Measurements from ENCODE around the gene CCDC47. TPM values are rescaled to one million over a fixed set of nuclear protein-coding genes. Genes with fewer than 3 reads are reported as not detected.

CCDC47 gene
- total RNA-seq, 1 donor = 77.1 TPM

DNA sequence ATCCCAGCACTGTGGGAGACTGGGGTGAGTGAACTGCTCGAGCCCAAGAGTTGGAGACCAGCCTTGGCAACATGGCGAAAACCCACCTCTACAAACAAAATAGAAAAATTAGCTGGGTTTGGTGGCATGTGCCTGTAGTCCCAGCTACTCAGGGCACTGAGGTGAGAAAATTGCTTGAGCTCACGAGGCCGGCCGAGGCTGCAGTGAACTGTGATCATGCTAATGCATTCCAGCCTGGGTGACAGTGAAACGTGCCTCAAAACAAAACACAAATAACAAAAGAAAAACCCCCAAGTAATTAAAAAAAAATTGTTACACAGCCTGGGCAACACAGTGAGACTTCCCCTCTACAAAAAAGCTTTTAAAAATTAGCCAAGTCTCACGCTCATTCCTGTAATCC, 5.0 kb downstream of the CCDC47 start:
- no peak for DNase-seq (ENCODE audit: insufficient read length, low spot score, missing footprints)

DNA sequence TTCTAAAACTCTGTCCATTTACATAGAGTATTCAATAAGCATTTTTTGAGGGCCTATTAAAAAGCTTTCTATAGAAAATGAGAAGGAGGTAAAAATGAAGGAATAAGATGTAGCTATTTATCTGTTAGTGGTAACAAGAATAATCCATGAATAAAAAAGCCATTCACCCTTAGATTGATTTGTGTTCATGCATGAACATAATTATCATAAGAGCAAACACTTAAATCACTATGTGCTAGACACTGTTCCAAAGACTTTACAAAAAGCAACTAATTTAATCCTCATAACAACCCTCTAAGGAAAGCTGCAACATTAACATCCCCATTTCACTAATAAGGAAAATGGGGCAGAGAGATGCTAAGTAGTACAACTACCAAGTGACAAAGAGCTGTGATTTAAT, 6.6 kb downstream of the CCDC47 start:
- no peaks in the 10 kb centered on the region for H3K9me3 ChIP-seq (ENCODE audit: low read depth, low read length)
- TF ChIP-seq, protein P1, sequence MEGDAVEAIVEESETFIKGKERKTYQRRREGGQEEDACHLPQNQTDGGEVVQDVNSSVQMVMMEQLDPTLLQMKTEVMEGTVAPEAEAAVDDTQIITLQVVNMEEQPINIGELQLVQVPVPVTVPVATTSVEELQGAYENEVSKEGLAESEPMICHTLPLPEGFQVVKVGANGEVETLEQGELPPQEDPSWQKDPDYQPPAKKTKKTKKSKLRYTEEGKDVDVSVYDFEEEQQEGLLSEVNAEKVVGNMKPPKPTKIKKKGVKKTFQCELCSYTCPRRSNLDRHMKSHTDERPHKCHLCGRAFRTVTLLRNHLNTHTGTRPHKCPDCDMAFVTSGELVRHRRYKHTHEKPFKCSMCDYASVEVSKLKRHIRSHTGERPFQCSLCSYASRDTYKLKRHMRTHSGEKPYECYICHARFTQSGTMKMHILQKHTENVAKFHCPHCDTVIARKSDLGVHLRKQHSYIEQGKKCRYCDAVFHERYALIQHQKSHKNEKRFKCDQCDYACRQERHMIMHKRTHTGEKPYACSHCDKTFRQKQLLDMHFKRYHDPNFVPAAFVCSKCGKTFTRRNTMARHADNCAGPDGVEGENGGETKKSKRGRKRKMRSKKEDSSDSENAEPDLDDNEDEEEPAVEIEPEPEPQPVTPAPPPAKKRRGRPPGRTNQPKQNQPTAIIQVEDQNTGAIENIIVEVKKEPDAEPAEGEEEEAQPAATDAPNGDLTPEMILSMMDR (IDR thresholded peaks at IDR 0.05; ENCODE audit: extremely low read depth, low read depth, low read length) = no peak
- H3K4me3 ChIP-seq (ENCODE audit: insufficient read depth, low read length) = no peak overlapping the region
- peaks cover 83% of the 10 kb centered on the region for H3K79me2 ChIP-seq (ENCODE audit: insufficient read depth, low read length)
- H4K20me1 ChIP-seq (ENCODE audit: insufficient read depth, low read length) = peaks cover 25% of the 10 kb centered on the region
- H3K27ac ChIP-seq (ENCODE audit: low read depth, low read length) = no peak overlapping the region
- H2AFZ ChIP-seq (ENCODE audit: low read length) = no peak overlapping the region
- DNase-seq (ENCODE audit: insufficient read length, low spot score, missing footprints) = no peak
- H3K27me3 ChIP-seq (ENCODE audit: insufficient read depth, low read length) = no peaks in the 10 kb centered on the region
- no peaks in the 10 kb centered on the region for H3K4me1 ChIP-seq (ENCODE audit: insufficient read depth, low read length)
- H3K4me2 ChIP-seq (ENCODE audit: insufficient read depth, low read length) = no peak overlapping the region
- H3K36me3 ChIP-seq (ENCODE audit: insufficient read depth, low read length) = peaks cover 36% of the 10 kb centered on the region

More for the DNA sequence above, 5.0 kb downstream of the CCDC47 start:
- no peak overlapping the region for H3K4me2 ChIP-seq (ENCODE audit: insufficient read depth, low read length)
- no peaks in the 10 kb centered on the region for H3K27me3 ChIP-seq (ENCODE audit: insufficient read depth, low read length)
- H3K27ac ChIP-seq (ENCODE audit: low read depth, low read length) = no peak overlapping the region
- TF ChIP-seq, protein P1 (IDR thresholded peaks at IDR 0.05; ENCODE audit: extremely low read depth, low read depth, low read length) = no peak
- peaks cover 24% of the 10 kb centered on the region for H3K36me3 ChIP-seq (ENCODE audit: insufficient read depth, low read length)
- H2AFZ ChIP-seq (ENCODE audit: low read length) = no peak overlapping the region
- no peaks in the 10 kb centered on the region for H3K9me3 ChIP-seq (ENCODE audit: low read depth, low read length)
- no peak overlapping the region for H3K4me3 ChIP-seq (ENCODE audit: insufficient read depth, low read length)
- H3K4me1 ChIP-seq (ENCODE audit: insufficient read depth, low read length) = peaks cover 4% of the 10 kb centered on the region
- peaks cover 28% of the 10 kb centered on the region for H4K20me1 ChIP-seq (ENCODE audit: insufficient read depth, low read length)
- H3K79me2 ChIP-seq (ENCODE audit: insufficient read depth, low read length) = peaks cover 95% of the 10 kb centered on the region

DNA sequence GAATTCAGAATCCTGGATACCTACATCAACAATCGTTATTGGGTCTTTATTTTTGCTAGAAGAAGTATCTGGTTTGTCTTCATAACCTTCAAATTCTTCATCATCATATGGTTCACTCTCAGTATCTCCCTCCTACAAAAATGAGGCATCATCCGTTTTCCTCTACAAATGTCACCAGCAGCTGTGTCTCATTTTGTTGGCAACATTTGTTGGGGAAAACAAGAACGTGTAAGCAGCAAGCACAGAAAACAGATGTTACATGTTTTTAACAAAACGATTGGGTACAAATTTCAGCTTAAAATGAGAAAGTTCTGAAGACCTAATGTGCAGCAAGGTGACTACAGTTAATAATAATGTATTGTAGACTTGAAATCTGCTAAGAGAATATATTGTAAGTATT, 8.7 kb downstream of the CCDC47 start:
- no peak for DNase-seq (ENCODE audit: insufficient read length, low spot score, missing footprints)
- Histone ChIP-seq H3K36me3 (ENCODE audit: insufficient read depth, low read length) (peaks cover 47% of the 10 kb centered on the region), H2AFZ (ENCODE audit: low read length) (no peak overlapping the region), H3K4me1 (ENCODE audit: insufficient read depth, low read length) (no peaks in the 10 kb centered on the region), H3K27me3 (ENCODE audit: insufficient read depth, low read length) (no peaks in the 10 kb centered on the region), H3K9me3 (ENCODE audit: low read depth, low read length) (no peaks in the 10 kb centered on the region), H3K79me2 (ENCODE audit: insufficient read depth, low read length) (peaks cover 63% of the 10 kb centered on the region), H3K27ac (ENCODE audit: low read depth, low read length) (no peak overlapping the region), H3K4me2 (ENCODE audit: insufficient read depth, low read length) (no peak overlapping the region), H4K20me1 (ENCODE audit: insufficient read depth, low read length) (peaks cover 11% of the 10 kb centered on the region), H3K4me3 (ENCODE audit: insufficient read depth, low read length) (no peak overlapping the region)
- TF ChIP-seq, protein P1 (IDR thresholded peaks at IDR 0.05; ENCODE audit: extremely low read depth, low read depth, low read length) = no peak

DNA sequence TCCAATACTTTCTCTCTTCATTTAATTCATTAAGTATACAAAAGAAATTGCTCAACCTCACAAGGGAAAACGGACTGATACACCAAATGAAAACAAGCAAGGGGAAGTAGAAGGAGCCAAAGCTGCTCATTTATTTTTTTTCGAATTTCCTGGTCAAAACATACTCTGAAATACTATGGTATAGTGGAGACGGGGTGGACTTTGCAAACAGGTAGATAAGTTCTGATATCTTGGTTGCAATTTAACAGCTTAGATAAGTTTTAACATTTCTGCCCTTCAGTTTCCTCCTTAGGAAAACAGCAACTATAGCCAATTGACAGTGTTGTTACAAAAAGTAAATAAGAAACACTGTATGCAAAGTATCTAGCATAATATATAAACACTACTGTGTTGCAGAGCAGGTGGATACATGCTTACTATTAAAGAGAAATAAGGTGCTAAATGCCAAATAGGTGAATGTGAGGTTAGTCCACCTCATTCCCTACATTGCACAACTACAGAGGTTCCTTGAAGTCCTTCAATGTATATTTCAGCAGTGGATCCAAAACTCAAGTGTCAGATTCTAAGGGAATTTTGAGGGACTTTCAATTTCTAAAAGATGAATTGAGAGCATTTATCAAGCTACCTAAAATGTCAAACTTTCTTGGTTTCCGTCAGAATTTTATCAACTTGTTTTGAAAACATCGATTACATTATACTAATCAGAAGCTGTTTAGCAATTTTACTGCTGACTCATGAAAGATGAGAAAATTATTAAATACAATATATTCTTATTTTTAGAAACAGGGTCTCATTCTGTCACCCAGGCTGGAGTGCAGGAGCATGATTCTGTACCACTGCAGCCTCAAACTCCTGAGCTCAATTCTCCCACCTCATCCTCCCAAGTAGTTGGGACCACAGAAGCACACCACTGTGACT, 11.0 kb downstream of the CCDC47 start:
- Histone ChIP-seq H3K4me1 (ENCODE audit: insufficient read depth, low read length) (no peaks in the 10 kb centered on the region), H3K27me3 (ENCODE audit: insufficient read depth, low read length) (no peaks in the 10 kb centered on the region), H3K36me3 (ENCODE audit: insufficient read depth, low read length) (peaks cover 48% of the 10 kb centered on the region), H3K79me2 (ENCODE audit: insufficient read depth, low read length) (peaks cover 42% of the 10 kb centered on the region), H3K4me3 (ENCODE audit: insufficient read depth, low read length) (no peak overlapping the region), H4K20me1 (ENCODE audit: insufficient read depth, low read length) (peaks cover 8% of the 10 kb centered on the region), H2AFZ (ENCODE audit: low read length) (no peak overlapping the region), H3K9me3 (ENCODE audit: low read depth, low read length) (no peaks in the 10 kb centered on the region), H3K27ac (ENCODE audit: low read depth, low read length) (peak overlapping the region; percentile 32), H3K4me2 (ENCODE audit: insufficient read depth, low read length) (no peak overlapping the region)
- DNase-seq (ENCODE audit: insufficient read length, low spot score, missing footprints) = no peak
- TF ChIP-seq, protein P1 (IDR thresholded peaks at IDR 0.05; ENCODE audit: extremely low read depth, low read depth, low read length) = no peak
